ENCODE measurements around the gene TENM3.

DNA sequence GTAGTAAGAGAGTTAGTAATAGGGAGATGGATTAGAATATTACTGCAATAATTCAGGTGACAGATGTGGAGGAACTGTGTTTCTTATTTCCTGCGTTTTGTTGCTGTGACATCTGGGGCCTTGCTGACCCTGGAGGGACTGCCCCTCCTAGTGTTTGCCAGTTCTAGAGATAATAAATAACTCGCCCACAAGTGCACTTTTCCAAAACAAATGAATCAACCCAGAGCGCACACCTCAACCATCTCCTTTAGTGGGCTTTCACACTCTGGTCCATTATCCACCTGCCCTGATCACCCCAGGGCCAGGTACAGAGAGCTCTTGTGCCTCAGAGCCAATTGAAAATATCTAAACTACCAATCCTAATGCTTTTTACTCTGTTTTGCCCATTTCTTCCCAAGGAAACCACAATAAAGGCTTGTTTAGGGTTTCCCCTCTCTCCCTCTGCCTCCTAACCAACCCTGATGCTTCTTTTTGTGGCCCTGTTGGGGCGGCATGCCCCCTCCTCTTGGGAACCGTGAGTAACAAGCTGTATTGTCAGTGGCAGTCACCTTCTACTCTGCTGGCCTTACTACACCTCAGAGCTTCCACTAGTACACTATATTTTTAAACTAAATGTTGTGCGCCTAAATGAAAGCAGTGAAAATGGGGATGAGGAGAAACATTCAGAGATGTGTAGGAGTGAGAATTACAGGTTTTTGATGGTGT lies 270.5 kb downstream of the TENM3 start:
- TF ChIP-seq, protein P1, sequence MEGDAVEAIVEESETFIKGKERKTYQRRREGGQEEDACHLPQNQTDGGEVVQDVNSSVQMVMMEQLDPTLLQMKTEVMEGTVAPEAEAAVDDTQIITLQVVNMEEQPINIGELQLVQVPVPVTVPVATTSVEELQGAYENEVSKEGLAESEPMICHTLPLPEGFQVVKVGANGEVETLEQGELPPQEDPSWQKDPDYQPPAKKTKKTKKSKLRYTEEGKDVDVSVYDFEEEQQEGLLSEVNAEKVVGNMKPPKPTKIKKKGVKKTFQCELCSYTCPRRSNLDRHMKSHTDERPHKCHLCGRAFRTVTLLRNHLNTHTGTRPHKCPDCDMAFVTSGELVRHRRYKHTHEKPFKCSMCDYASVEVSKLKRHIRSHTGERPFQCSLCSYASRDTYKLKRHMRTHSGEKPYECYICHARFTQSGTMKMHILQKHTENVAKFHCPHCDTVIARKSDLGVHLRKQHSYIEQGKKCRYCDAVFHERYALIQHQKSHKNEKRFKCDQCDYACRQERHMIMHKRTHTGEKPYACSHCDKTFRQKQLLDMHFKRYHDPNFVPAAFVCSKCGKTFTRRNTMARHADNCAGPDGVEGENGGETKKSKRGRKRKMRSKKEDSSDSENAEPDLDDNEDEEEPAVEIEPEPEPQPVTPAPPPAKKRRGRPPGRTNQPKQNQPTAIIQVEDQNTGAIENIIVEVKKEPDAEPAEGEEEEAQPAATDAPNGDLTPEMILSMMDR (tag by site-specific recombination; IDR thresholded peaks at IDR 0.05): no peak
- TF ChIP-seq SP2 (tag by site-specific recombination; IDR thresholded peaks at IDR 0.05): no peak
